GM12892 (cell line): ENCODE measurements around the gene CTNNA3.

Experiments
- POLR2A ChIP-seq: IDR thresholded peaks from 2 replicates; pipeline ENCODE4 v1.6.1; 2011; ENCODE audit warnings: low read depth, low read length, control low read depth
- POLR2AphosphoS5 ChIP-seq: IDR thresholded peaks from 2 replicates; pipeline ENCODE4 v1.6.1; 2011; ENCODE audit warnings: low read depth, low read length, control low read depth

GRCh38 chr10:66746246-66746645 is 949.7 kb downstream of the CTNNA3 start:
- TF ChIP-seq POLR2A (no peak), POLR2AphosphoS5 (no peak)
